OCI-LY3 (cell line): ENCODE results near the gene ELOB.

Experiments
- H2AFZ ChIP-seq: fragments of 200-600, 300-600 bp; shearing (Covaris generic); 2 replicates; pipeline ENCODE4 v1.6.0; 2014; ENCODE audit warnings: antibody characterized with exemption, low read depth, low read length
- H3K27ac ChIP-seq: fragments of 200-600, 300-600 bp; sonication (generic); 2 replicates; pipeline ENCODE4 v1.5.1; 2014; ENCODE audit warnings: mild to moderate bottlenecking, low read length, moderate library complexity, mixed read lengths
- H3K27me3 ChIP-seq: fragments of 200-600, 300-600 bp; sonication (generic); 2 replicates; pipeline ENCODE4 v1.6.1; 2014; ENCODE audit warnings: low read depth, low read length, mixed read lengths
- H3K36me3 ChIP-seq: fragments of 200-600, 300-600 bp; sonication (generic); replicated peaks from 2 replicates; pipeline ENCODE3; 2014; ENCODE audit warnings: low read depth, low read length, mixed read lengths
- H3K4me1 ChIP-seq: fragments of 300-600, 200-600 bp; sonication (generic); 2 replicates; pipeline ENCODE4 v1.6.1; 2014; ENCODE audit warnings: low read length, mixed read lengths
- H3K4me2 ChIP-seq: fragments of 200-600, 300-600 bp; sonication (generic); 2 replicates; pipeline ENCODE4 v1.6.1; 2014; ENCODE audit warnings: low read length, mixed read lengths
- H3K4me3 ChIP-seq: fragments of 300-600, 200-600 bp; sonication (generic); 2 replicates; pipeline ENCODE4 v1.5.1; 2014; ENCODE audit warnings: antibody characterized with exemption, mild to moderate bottlenecking, low read length, moderate library complexity
- H3K79me2 ChIP-seq: fragments of 300-600, 200-600 bp; shearing (Covaris generic); 2 replicates; pipeline ENCODE4 v1.6.1; 2014; ENCODE audit warnings: mild to moderate bottlenecking, low read length, mixed read lengths
- H3K9ac ChIP-seq: fragments of 300-600, 200-600 bp; shearing (Covaris generic); 2 replicates; pipeline ENCODE4 v1.6.0; 2014; ENCODE audit warnings: mild to moderate bottlenecking, low read length, moderate library complexity
- H3K9me3 ChIP-seq: fragments of 200-600, 300-600 bp; shearing (Covaris generic); 2 replicates; pipeline ENCODE4 v1.6.1; 2014; ENCODE audit warnings: low read length, mixed read lengths; ENCODE audit not compliant: insufficient read depth
- H4K20me1 ChIP-seq: fragments of 200-600, 300-600 bp; sonication (generic); 2 replicates; pipeline ENCODE4 v1.6.1; 2016; ENCODE audit warnings: low read length, mixed read lengths; ENCODE audit not compliant: insufficient read depth
- EZH2phosphoT487 ChIP-seq: fragments of 200-600 bp; shearing (Covaris generic); IDR thresholded peaks from 2 replicates; pipeline ENCODE4 v1.6.1; 2018; ENCODE audit warnings: antibody characterized with exemption, mixed run types, low read depth
- TF ChIP-seq, protein P1 (sequence below): fragments of 200-600, 300-600 bp; sonication (generic); IDR thresholded peaks from 2 replicates; pipeline ENCODE4 v1.5.1; 2014; ENCODE audit warnings: antibody characterized with exemption, low read length, low read depth

The ELOB gene

DNA sequence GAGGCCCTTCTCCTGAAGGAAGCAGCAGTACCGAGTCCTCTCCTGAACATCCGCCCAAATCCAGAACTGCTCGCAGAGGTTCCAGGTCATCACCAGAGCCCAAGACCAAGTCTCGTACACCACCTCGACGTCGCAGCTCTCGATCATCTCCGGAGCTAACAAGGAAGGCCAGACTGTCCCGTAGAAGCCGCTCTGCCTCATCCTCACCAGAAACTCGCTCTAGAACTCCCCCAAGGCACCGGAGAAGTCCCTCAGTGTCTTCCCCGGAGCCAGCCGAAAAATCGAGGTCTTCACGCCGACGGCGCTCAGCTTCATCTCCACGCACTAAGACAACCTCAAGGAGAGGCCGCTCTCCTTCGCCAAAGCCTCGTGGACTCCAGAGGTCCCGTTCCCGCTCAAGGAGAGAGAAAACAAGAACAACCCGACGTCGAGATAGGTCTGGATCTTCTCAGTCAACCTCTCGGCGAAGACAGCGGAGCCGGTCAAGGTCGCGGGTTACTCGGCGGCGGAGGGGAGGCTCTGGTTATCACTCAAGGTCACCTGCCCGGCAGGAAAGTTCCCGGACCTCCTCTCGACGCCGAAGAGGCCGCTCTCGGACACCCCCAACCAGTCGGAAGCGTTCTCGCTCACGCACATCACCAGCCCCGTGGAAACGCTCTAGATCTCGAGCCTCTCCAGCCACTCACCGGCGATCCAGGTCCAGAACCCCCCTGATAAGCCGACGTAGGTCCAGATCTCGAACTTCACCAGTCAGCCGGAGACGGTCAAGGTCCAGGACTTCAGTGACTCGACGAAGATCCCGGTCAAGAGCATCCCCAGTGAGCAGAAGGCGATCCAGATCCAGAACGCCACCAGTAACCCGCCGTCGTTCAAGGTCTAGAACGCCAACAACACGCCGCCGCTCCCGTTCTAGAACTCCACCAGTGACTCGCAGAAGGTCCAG lies 11.3 kb downstream of the ELOB start:
- Histone ChIP-seq H3K9ac (no peak overlapping the region), H3K4me3 (no peak overlapping the region), H3K9me3 (no peaks in the 10 kb centered on the region), H3K36me3 (peaks cover 92% of the 10 kb centered on the region), H3K27me3 (no peaks in the 10 kb centered on the region), H3K27ac (no peak overlapping the region), H4K20me1 (peaks cover 86% of the 10 kb centered on the region), H2AFZ (no peak overlapping the region), H3K79me2 (peaks cover 97% of the 10 kb centered on the region), H3K4me1 (no peaks in the 10 kb centered on the region), H3K4me2 (no peak overlapping the region)
- TF ChIP-seq, protein P1, sequence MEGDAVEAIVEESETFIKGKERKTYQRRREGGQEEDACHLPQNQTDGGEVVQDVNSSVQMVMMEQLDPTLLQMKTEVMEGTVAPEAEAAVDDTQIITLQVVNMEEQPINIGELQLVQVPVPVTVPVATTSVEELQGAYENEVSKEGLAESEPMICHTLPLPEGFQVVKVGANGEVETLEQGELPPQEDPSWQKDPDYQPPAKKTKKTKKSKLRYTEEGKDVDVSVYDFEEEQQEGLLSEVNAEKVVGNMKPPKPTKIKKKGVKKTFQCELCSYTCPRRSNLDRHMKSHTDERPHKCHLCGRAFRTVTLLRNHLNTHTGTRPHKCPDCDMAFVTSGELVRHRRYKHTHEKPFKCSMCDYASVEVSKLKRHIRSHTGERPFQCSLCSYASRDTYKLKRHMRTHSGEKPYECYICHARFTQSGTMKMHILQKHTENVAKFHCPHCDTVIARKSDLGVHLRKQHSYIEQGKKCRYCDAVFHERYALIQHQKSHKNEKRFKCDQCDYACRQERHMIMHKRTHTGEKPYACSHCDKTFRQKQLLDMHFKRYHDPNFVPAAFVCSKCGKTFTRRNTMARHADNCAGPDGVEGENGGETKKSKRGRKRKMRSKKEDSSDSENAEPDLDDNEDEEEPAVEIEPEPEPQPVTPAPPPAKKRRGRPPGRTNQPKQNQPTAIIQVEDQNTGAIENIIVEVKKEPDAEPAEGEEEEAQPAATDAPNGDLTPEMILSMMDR: no peak
- TF ChIP-seq EZH2phosphoT487: no peak

DNA sequence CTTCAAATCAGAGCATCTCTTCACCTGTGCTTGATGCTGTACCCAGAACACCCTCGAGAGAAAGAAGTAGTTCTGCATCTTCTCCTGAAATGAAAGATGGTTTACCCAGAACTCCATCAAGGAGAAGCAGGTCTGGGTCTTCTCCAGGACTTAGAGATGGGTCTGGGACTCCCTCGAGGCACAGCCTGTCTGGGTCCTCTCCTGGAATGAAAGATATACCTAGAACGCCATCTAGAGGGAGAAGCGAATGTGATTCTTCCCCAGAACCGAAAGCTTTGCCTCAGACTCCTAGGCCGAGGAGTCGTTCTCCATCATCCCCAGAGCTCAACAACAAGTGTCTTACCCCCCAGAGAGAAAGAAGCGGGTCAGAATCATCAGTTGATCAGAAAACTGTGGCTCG lies 12.4 kb downstream of the ELOB start:
- H2AFZ ChIP-seq: no peak overlapping the region
- H3K27me3 ChIP-seq: no peaks in the 10 kb centered on the region
- no peak overlapping the region for H3K27ac ChIP-seq
- H3K4me2 ChIP-seq: no peak overlapping the region
- peaks cover 89% of the 10 kb centered on the region for H4K20me1 ChIP-seq
- H3K36me3 ChIP-seq: peaks cover 93% of the 10 kb centered on the region
- no peaks in the 10 kb centered on the region for H3K4me1 ChIP-seq
- H3K79me2 ChIP-seq: peaks cover 99% of the 10 kb centered on the region
- H3K9me3 ChIP-seq: no peaks in the 10 kb centered on the region
- no peak overlapping the region for H3K9ac ChIP-seq
- H3K4me3 ChIP-seq: no peak overlapping the region
- TF ChIP-seq, protein P1: peak; percentile 23; the same call in 1 of the 2 replicates
- no peak for TF ChIP-seq EZH2phosphoT487

DNA sequence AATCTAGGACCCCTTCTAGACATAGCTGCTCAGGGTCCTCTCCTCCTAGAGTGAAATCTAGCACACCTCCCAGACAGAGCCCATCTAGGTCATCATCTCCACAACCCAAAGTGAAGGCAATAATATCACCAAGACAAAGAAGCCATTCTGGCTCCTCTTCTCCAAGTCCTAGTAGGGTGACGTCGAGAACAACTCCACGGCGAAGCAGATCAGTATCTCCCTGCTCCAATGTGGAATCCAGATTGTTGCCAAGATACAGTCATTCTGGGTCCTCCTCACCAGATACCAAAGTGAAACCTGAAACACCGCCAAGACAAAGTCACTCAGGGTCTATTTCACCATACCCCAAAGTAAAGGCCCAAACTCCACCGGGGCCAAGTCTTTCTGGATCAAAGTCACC lies 13.9 kb downstream of the ELOB start:
- TF ChIP-seq, protein P1: no peak
- no peak for TF ChIP-seq EZH2phosphoT487
- Histone ChIP-seq H3K9ac (no peak overlapping the region), H4K20me1 (peaks cover 91% of the 10 kb centered on the region), H3K9me3 (no peaks in the 10 kb centered on the region), H3K27me3 (no peaks in the 10 kb centered on the region), H3K79me2 (peaks cover 100% of the 10 kb centered on the region), H3K4me3 (no peak overlapping the region), H2AFZ (no peak overlapping the region), H3K4me2 (no peak overlapping the region), H3K4me1 (no peaks in the 10 kb centered on the region), H3K36me3 (peaks cover 94% of the 10 kb centered on the region), H3K27ac (no peak overlapping the region)

DNA sequence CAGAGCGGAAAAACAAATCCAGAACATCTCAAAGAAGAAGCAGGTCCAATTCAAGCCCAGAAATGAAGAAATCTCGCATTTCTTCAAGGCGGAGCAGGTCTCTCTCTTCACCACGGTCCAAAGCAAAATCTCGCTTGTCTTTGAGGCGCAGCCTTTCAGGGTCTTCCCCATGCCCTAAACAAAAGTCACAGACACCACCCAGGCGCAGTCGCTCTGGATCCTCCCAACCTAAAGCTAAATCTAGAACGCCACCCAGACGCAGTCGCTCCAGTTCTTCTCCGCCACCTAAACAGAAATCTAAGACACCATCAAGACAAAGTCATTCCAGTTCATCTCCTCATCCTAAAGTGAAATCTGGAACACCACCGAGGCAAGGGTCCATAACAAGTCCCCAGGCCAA lies 14.4 kb downstream of the ELOB start:
- Histone ChIP-seq H4K20me1 (peaks cover 90% of the 10 kb centered on the region), H3K79me2 (peaks cover 100% of the 10 kb centered on the region), H3K4me3 (no peak overlapping the region), H3K9me3 (no peaks in the 10 kb centered on the region), H3K4me2 (no peak overlapping the region), H3K9ac (no peak overlapping the region), H2AFZ (no peak overlapping the region), H3K36me3 (peaks cover 93% of the 10 kb centered on the region), H3K4me1 (no peaks in the 10 kb centered on the region), H3K27ac (no peak overlapping the region), H3K27me3 (no peaks in the 10 kb centered on the region)
- TF ChIP-seq EZH2phosphoT487: no peak
- TF ChIP-seq, protein P1: no peak
